Omental fat pad (tissue), 4 donors: Measurements from ENCODE around the gene NUP54. TPM values are rescaled to one million over a fixed set of nuclear protein-coding genes. Genes with fewer than 3 reads are reported as not detected.

ENCODE experiments used
- ATAC-seq: fragments of 150-250 bp; one replicate; pipeline ENCODE4 v1.9.1; 2016; ENCODE audit warnings: mild to moderate bottlenecking, moderate library complexity; ENCODE audit not compliant: low FRiP score
- DNase-seq: peaks from one replicate; pipeline ENCODE4 v3.0.0-alpha.2; 2019; ENCODE audit warnings: low spot score
- total RNA-seq, 4 donors: library from RNA; depleted of rRNA; stranded (reverse); fragments of >200 nt; gene quantifications; one replicate each; pipeline ENCODE4 v1.1.0, GENCODE V29; 2016
- TF ChIP-seq, protein P1 (sequence below), 3 donors: fragments of 450-650 bp; IDR thresholded peaks; one replicate each; pipeline ENCODE4 v1.5.1; 2016 to 2017; ENCODE audit warnings: antibody characterized with exemption in 3 of 3, mild to moderate bottlenecking in 3 of 3, moderate library complexity in 2 of 3

NUP54 gene
- total RNA-seq, 4 donors from 2014 or later, result 36.0 to 50.1 (median 39.3) TPM

DNA sequence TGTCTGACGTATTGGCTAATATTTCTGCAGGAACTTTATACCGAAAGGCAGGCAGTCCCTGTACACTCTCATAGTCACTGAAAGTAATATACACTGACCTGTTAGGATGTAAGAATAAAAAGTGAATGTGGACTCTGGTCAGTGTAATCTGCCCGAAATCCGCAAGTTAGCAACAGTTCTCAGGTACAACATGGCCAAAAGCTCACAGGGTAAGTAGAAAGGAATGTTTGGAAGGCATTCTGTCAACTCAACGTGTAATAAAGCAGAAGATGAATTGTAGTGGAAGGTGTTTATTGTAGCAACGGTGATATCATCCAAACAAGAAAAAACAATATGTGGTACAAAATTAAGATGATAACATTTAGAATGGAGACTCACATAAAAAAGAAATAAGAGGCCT is 26.0 kb upstream of the NUP54 start:
- ATAC-seq, result no peak
- DNase-seq, result no peak
- TF ChIP-seq, protein P1, sequence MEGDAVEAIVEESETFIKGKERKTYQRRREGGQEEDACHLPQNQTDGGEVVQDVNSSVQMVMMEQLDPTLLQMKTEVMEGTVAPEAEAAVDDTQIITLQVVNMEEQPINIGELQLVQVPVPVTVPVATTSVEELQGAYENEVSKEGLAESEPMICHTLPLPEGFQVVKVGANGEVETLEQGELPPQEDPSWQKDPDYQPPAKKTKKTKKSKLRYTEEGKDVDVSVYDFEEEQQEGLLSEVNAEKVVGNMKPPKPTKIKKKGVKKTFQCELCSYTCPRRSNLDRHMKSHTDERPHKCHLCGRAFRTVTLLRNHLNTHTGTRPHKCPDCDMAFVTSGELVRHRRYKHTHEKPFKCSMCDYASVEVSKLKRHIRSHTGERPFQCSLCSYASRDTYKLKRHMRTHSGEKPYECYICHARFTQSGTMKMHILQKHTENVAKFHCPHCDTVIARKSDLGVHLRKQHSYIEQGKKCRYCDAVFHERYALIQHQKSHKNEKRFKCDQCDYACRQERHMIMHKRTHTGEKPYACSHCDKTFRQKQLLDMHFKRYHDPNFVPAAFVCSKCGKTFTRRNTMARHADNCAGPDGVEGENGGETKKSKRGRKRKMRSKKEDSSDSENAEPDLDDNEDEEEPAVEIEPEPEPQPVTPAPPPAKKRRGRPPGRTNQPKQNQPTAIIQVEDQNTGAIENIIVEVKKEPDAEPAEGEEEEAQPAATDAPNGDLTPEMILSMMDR (IDR thresholded peaks at IDR 0.05), result no peak

DNA sequence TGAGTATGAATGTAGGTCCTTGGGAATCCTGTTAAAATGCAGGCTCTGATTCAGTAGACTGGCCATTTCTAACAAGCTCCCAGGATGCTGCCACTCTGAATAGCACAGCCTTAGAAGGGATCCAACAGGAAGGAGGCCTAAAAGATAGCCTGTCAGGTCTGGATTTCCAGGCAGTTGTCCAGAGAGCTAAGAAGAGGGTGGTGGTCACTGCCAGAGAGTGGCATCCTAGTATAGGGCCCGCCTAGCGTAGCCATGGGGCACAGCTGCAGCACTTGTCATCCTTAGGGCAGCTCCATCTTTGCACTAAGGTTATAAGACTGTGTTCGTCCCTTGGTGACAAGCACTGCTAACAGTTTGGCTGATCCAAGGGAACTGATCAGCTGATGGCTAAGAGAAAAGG is 20.5 kb upstream of the NUP54 start:
- TF ChIP-seq, protein P1 (IDR thresholded peaks at IDR 0.05), result no peak
- no peak for DNase-seq
- ATAC-seq, result no peak

DNA sequence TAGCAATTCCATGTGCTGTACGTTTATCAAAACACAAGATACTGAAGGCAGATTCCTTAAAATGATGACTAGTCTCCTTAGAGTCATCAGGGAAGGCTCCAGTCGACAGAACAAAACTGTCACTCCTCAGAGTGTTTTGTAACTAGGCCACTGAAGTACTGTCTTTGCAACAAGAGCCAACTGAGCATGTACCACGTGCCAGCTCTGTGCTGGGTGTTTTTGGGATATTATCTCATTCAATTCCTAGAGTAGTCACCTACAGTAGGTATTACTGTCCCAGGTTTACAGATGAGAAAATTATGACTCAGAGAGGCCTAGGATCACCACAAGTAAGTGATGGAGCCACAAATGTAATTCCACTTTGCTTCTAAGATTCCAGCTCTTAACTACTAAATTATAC is 18.3 kb upstream of the NUP54 start:
- ATAC-seq (no peak), DNase-seq (no peak)

DNA sequence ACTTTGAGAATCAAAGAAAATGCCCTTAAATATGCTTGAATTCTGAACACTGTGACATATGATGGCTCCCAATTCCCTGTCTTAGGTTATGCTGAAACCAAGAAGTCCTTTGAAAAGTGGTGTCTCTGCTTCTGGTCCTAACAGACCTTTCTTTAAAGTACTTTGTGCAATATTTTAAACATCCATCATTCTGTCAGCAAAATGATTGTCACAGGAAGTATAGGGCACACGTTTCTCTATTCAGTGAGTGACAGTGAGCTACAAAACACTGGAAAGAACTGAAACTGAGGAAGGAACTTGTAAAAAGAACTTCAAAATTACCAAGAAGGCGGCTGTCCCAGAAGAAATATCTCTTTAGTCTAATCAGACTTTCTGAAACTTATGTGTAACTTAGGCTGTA is 12.2 kb upstream of the NUP54 start:
- DNase-seq (no peak), ATAC-seq (no peak)
- TF ChIP-seq, protein P1 (IDR thresholded peaks at IDR 0.05), result no peak

More for the DNA sequence above, 18.3 kb upstream of the NUP54 start:
- TF ChIP-seq, protein P1 (IDR thresholded peaks at IDR 0.05), result no peak

DNA sequence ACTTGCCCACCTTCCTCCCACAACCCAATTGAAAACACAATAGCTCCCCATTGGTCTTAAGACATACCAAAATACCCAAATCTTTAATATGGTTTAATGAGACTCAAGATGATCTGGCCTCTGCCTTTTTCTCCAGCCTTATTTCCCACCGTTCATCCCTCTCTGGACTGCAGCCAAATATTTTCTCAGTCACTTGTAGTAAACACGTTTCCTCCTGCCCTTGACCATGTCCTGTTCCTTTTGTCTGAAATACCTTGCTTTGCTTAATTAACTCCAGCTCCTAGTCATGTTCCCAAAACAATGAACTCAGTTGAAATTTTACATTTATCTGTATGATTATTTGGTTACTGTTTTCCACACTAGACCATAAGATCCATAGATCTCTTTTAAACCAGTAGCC is 8.4 kb upstream of the NUP54 start:
- no peak for ATAC-seq
- TF ChIP-seq, protein P1 (IDR thresholded peaks at IDR 0.05), result no peak
- no peak for DNase-seq

DNA sequence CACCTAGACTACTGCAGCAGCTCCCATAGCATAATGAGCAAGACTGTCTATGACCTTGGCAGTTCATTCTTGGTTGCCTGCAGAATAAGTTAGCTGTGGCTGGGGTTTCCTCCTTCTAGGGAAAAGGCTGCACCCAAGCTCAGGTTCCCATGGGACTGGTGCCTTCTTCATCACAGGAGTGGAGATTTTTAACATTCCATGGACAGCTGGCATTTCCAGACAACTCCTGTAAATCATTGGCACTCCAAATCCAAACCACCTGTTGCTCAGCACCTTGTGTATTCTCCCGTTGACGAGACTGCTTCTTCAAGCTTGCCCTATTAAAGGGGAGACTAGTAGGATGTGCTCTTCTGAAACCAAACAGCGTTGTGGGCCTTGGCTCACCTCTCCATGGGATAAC is 7.8 kb upstream of the NUP54 start:
- DNase-seq (no peak), ATAC-seq (no peak)
- TF ChIP-seq, protein P1 (IDR thresholded peaks at IDR 0.05), result no peak

DNA sequence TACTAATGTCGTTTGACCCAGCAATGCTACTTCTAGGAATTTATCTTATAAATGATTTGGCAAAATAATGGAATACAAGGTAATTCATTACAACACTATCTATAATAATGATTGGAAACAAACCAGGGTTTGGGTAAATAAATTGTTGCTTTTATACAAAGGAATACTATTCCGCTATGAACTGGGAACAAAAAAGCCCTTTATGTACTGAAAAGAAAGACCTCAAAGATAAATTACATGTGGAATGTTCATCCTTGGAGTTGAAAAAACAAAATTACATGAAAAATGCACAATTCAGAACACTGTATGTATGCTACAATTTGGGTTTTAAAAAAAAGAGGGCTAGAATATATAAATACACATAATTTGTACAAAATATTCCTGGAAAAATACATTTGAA is 5.2 kb upstream of the NUP54 start:
- no peak for ATAC-seq
- TF ChIP-seq, protein P1 (IDR thresholded peaks at IDR 0.05), result no peak
- DNase-seq, result no peak
